Activated CD8-positive, alpha-beta T cell treated with anti-CD3 and anti-CD28 coated beads, Interleukin-2, amount 10 ng/mL, durations not matched to agents 7 days and 5 days (primary cell): ENCODE data around the gene CFAP20. TPM values are rescaled to one million over a fixed set of nuclear protein-coding genes. Genes with fewer than 3 reads are reported as not detected.
"Not testable (repeated sequence)": the region's sequence is repeated elsewhere in the genome, so short reads cannot be mapped to it uniquely, and the experiment has no call there.

ENCODE experiments used
- ATAC-seq: fragments of 150-1000 bp; cut with Tn5 transposase; one replicate; pipeline ENCODE4 v1.10.0; 2021; ENCODE audit warnings: moderate library complexity
- CTCF ChIA-PET: fragments of 350-600 bp; sonication (Branson Sonifier 250); formaldehyde crosslinking; loops from one replicate; lab custom pipeline; 2021; ENCODE audit warnings: antibody characterized with exemption; lab: Charles Lee
- POLR2A ChIA-PET: fragments of 350-600 bp; sonication (Branson Sonifier 250); formaldehyde crosslinking; loops from one replicate; lab custom pipeline; 2021; ENCODE audit warnings: antibody characterized with exemption; lab: Charles Lee
- DNase-seq: peaks from one replicate; pipeline ENCODE4 v3.0.0-alpha.2; 2020
- H3K27ac Mint-ChIP-seq: one replicate; pipeline ENCODE4 v1.8.0; 2021; ENCODE audit warnings: mild to moderate bottlenecking, mixed read lengths
- H3K27me3 Mint-ChIP-seq: one replicate; pipeline ENCODE4 v1.8.0; 2021; ENCODE audit warnings: low read depth, mixed read lengths
- H3K36me3 Mint-ChIP-seq: one replicate; pipeline ENCODE4 v1.8.0; 2021; ENCODE audit warnings: low read depth, mixed read lengths
- H3K4me1 Mint-ChIP-seq: one replicate; pipeline ENCODE4 v1.8.0; 2021; ENCODE audit warnings: low read depth, mixed read lengths
- H3K4me3 Mint-ChIP-seq: one replicate; pipeline ENCODE4 v1.8.0; 2021; ENCODE audit warnings: mild to moderate bottlenecking, mixed read lengths
- H3K9me3 Mint-ChIP-seq: one replicate; pipeline ENCODE4 v1.8.0; 2022; ENCODE audit warnings: mixed read lengths; ENCODE audit not compliant: insufficient read depth
- total RNA-seq, 2 experiments: library from RNA; stranded (reverse); gene quantifications; one replicate each; pipeline ENCODE4 v1.2.3, GENCODE V29; 2021

Gene CFAP20
- total RNA-seq, 2 experiments from 2014 or later: 48.1 to 48.4 TPM

DNA sequence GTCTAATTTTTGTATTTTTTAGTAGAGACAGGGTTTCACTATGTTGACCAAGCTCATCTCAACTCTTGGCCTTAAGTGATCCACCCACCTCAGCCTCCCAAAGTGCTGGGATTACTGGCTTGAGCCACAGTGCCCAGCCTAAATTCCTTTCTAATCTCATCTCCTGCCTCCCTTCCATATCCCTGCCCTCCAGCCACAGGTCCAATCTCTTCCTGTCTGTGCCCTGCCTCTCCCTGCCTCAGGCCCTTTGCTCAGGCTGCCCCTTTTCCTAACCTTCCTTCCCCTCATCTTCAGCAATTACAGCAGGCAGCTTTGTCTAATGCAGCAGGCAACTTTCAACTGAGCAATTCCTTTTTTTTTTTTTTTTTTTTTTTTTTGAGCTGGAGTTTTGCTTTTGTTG is 46.8 kb downstream of the CFAP20 start:
- DNase-seq (no peak), ATAC-seq (no peak)
- H3K27me3 Mint-ChIP-seq: no peaks in the 10 kb centered on the region
- no peaks in the 10 kb centered on the region for H3K36me3 Mint-ChIP-seq
- H3K4me3 Mint-ChIP-seq: no peak overlapping the region
- no peaks in the 10 kb centered on the region for H3K4me1 Mint-ChIP-seq
- H3K27ac Mint-ChIP-seq: no peak overlapping the region
- ChIA-PET POLR2A (no interaction called here), CTCF (no interaction called here)
- H3K9me3 Mint-ChIP-seq: no peaks in the 10 kb centered on the region

GRCh38 chr16:58080657-58081056 is 48.5 kb downstream of the CFAP20 start:
- H3K27me3 Mint-ChIP-seq, CTCF ChIA-PET, POLR2A ChIA-PET: not testable (repeated sequence)

GRCh38 chr16:58077796-58078195 is 51.4 kb downstream of the CFAP20 start:
- no peaks in the 10 kb centered on the region for H3K36me3 Mint-ChIP-seq
- no peaks in the 10 kb centered on the region for H3K4me1 Mint-ChIP-seq
- DNase-seq: no peak
- no peaks in the 10 kb centered on the region for H3K9me3 Mint-ChIP-seq
- CTCF ChIA-PET: no interaction called here
- H3K27me3 Mint-ChIP-seq: no peaks in the 10 kb centered on the region
- POLR2A ChIA-PET: no interaction called here
- no peak overlapping the region for H3K4me3 Mint-ChIP-seq
- no peak for ATAC-seq
- no peak overlapping the region for H3K27ac Mint-ChIP-seq

More at GRCh38 chr16:58080657-58081056, 48.5 kb downstream of the CFAP20 start:
- not testable (repeated sequence) for H3K4me1 Mint-ChIP-seq, H3K4me3 Mint-ChIP-seq, DNase-seq, H3K27ac Mint-ChIP-seq, H3K9me3 Mint-ChIP-seq, H3K36me3 Mint-ChIP-seq, ATAC-seq

- CTCF ChIA-PET: no interaction called here
- POLR2A ChIA-PET: no interaction called here
- no peaks in the 10 kb centered on the region for H3K4me1 Mint-ChIP-seq
These were observed 52.7 kb downstream of the CFAP20 start for GRCh38 chr16:58076514-58076913.

GRCh38 chr16:58074657-58075056 is 54.5 kb downstream of the CFAP20 start:
- ChIA-PET CTCF (no interaction called here), POLR2A (no interaction called here)
- Mint-ChIP-seq H3K27me3 (no peaks in the 10 kb centered on the region), H3K36me3 (no peaks in the 10 kb centered on the region), H3K9me3 (no peaks in the 10 kb centered on the region), H3K4me1 (no peaks in the 10 kb centered on the region), H3K27ac (no peak overlapping the region), H3K4me3 (no peak overlapping the region)
- DNase-seq (no peak), ATAC-seq (no peak)

More at GRCh38 chr16:58076514-58076913, 52.7 kb downstream of the CFAP20 start:
- no peaks in the 10 kb centered on the region for H3K9me3 Mint-ChIP-seq
- DNase-seq (no peak), ATAC-seq (no peak)
- H3K36me3 Mint-ChIP-seq: no peaks in the 10 kb centered on the region
- H3K27me3 Mint-ChIP-seq: no peaks in the 10 kb centered on the region
- no peak overlapping the region for H3K4me3 Mint-ChIP-seq
- H3K27ac Mint-ChIP-seq: no peak overlapping the region

GRCh38 chr16:58073086-58073485 is 56.1 kb downstream of the CFAP20 start:
- H3K9me3 Mint-ChIP-seq, POLR2A ChIA-PET, H3K4me1 Mint-ChIP-seq, H3K27me3 Mint-ChIP-seq, CTCF ChIA-PET, H3K4me3 Mint-ChIP-seq, H3K36me3 Mint-ChIP-seq, H3K27ac Mint-ChIP-seq, DNase-seq, ATAC-seq: not testable (repeated sequence)

DNA sequence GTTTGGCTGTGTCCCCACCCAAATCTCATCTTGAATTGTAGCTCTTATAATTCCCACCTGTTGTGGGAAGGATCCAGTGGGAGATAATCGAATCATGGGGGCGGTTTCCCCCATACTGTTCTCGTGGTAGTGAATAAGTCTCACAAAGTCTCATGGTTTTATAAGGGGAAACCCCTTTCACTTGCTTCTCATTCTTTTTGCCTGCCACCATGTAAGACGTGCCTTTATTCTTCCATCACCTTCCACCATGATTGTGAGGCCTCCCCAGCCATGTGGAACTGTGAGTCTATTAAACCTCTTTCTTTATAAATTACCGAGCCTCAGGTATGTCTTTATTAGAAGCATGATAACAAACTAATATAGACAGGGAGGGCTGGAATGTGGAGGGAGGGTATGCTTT is 57.0 kb downstream of the CFAP20 start:
- ATAC-seq, DNase-seq, H3K4me1 Mint-ChIP-seq, H3K9me3 Mint-ChIP-seq, H3K27me3 Mint-ChIP-seq, H3K36me3 Mint-ChIP-seq, H3K27ac Mint-ChIP-seq, POLR2A ChIA-PET, H3K4me3 Mint-ChIP-seq, CTCF ChIA-PET: not testable (repeated sequence)

- no peaks in the 10 kb centered on the region for H3K4me1 Mint-ChIP-seq
- POLR2A ChIA-PET: no interaction called here
- CTCF ChIA-PET: no interaction called here
- no peaks in the 10 kb centered on the region for H3K27me3 Mint-ChIP-seq
- ATAC-seq (no peak), DNase-seq (no peak)
- no peaks in the 10 kb centered on the region for H3K36me3 Mint-ChIP-seq
- H3K4me3 Mint-ChIP-seq: no peak overlapping the region
- H3K27ac Mint-ChIP-seq: no peak overlapping the region
- H3K9me3 Mint-ChIP-seq: no peaks in the 10 kb centered on the region
These were observed 58.6 kb downstream of the CFAP20 start for GRCh38 chr16:58070585-58070984.

Other genes starting within 250 kb of the CFAP20 start
- gene CNGB1, start 158.3 kb downstream of the CFAP20 start, total RNA-seq: not detected
- 10 to 100 TPM; 16.6 to 17.0 TPM for gene ZNF319, start 128.7 kb downstream of the CFAP20 start, total RNA-seq
- 10 to 100 TPM; 67.0 to 68.6 TPM for gene USB1, start 128.0 kb downstream of the CFAP20 start, total RNA-seq
- gene MMP15, start 103.6 kb downstream of the CFAP20 start, total RNA-seq: under 1 TPM; 0.50 to 0.61 TPM
- 10 to 100 TPM; 62.2 to 67.1 TPM for gene CSNK2A2, start 68.7 kb upstream of the CFAP20 start, total RNA-seq
- gene PRSS54, start 165.6 kb upstream of the CFAP20 start, total RNA-seq: not detected